Measurements from ENCODE around the gene LRBA. TPM values are rescaled to one million over a fixed set of nuclear protein-coding genes. Genes with fewer than 3 reads are reported as not detected.
"Not testable (repeated sequence)": the region's sequence is repeated elsewhere in the genome, so short reads cannot be mapped to it uniquely, and the experiment has no call there.

LRBA gene
- total and polyA plus RNA-seq, 2 of the 4 experiments (the other 2 are of a cell fraction), result 10.2 to 51.6 TPM

DNA sequence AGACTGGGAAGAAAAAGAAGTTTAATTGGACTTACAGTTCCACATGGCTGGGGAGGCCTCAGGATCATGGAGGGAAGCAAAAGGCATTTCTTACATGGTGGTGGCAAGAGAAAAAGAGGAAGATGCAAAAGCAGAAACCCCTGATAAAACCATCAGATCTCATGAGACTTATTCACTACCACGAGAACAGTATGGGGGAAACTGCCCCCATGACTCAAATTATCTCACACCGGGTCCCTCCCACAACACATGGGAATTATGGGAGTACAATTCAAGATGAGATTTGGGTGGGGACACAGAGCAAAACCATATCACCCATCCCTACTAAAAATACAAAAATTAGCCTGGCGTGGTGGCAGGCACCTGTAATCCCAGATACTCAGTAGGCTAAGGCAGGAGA, 21.5 kb downstream of the LRBA start:
- H2AFZ ChIP-seq (replicated peaks; ENCODE audit: low read length, poor library complexity); H4K20me1 ChIP-seq (ENCODE audit: insufficient read depth, low read length); in situ Hi-C loops (cut with MboI; ENCODE audit: low sequenced_read_pairs); CTCF ChIA-PET; H3K14ac ChIP-seq (replicated peaks; ENCODE audit: low read depth, low read length); DNase-seq; H3K27me3 ChIP-seq (ENCODE audit: control insufficient read depth, insufficient read depth, low read length); H2AK9ac ChIP-seq (replicated peaks; ENCODE audit: low read depth, low read length, poor library complexity); dilution Hi-C loops (cut with HindIII; ENCODE audit: low sequenced_read_pairs, unreplicated experiment); POLR2A ChIA-PET (ENCODE audit: unreplicated experiment); H3K4me3 ChIP-seq (ENCODE audit: insufficient read depth, low read depth, low read length); H2BK120ac ChIP-seq (ENCODE audit: low read depth, low read length); H2AK5ac ChIP-seq (ENCODE audit: low read depth, low read length); H4K5ac ChIP-seq (ENCODE audit: low read depth, low read length); intact Hi-C loops (cut with micrococcal nuclease); H3K27ac ChIP-seq (ENCODE audit: insufficient read depth, low read length); H3K23ac ChIP-seq (ENCODE audit: low read depth, low read length); ATAC-seq (ENCODE audit: low read depth); H3K9ac ChIP-seq (ENCODE audit: low read depth, low read length); H2BK15ac ChIP-seq (ENCODE audit: low read depth, low read length); H3K4me2 ChIP-seq (ENCODE audit: low read depth, low read length); H3K4ac ChIP-seq (ENCODE audit: low read depth, low read length); H2BK20ac ChIP-seq (ENCODE audit: low read depth, low read length); H3K9me1 ChIP-seq (ENCODE audit: insufficient read depth, low read length); H4K8ac ChIP-seq (ENCODE audit: low read depth in 2 of 2, low read length in 2 of 2); H3K56ac ChIP-seq (ENCODE audit: extremely low read depth, insufficient read depth, low read length); H3K36me3 ChIP-seq (ENCODE audit: control insufficient read depth, insufficient read depth, low read length); H3K18ac ChIP-seq (ENCODE audit: low read depth, low read length); H4K91ac ChIP-seq (ENCODE audit: insufficient read depth, low read depth, low read length); BruUV-seq (replicated peaks); H3K9me3 ChIP-seq (ENCODE audit: control insufficient read depth, insufficient read depth, low read length); H3K79me1 ChIP-seq (ENCODE audit: low read depth in 1 of 2, low read length in 2 of 2); H2BK5ac ChIP-seq (ENCODE audit: low read depth, low read length, poor library complexity, severe bottlenecking); H3K4me1 ChIP-seq (ENCODE audit: control insufficient read depth, insufficient read depth, low read length): not testable (repeated sequence)
- no CpG with 5 or more reads among the region's 3 CpGs for WGBS, 2 experiments (ENCODE audit: extremely low coverage in 2 of 2, insufficient read length in 1 of 2)
